Measurements from ENCODE around the gene SPPL2C. TPM values are rescaled to one million over a fixed set of nuclear protein-coding genes. Genes with fewer than 3 reads are reported as not detected.

The SPPL2C gene, protein sequence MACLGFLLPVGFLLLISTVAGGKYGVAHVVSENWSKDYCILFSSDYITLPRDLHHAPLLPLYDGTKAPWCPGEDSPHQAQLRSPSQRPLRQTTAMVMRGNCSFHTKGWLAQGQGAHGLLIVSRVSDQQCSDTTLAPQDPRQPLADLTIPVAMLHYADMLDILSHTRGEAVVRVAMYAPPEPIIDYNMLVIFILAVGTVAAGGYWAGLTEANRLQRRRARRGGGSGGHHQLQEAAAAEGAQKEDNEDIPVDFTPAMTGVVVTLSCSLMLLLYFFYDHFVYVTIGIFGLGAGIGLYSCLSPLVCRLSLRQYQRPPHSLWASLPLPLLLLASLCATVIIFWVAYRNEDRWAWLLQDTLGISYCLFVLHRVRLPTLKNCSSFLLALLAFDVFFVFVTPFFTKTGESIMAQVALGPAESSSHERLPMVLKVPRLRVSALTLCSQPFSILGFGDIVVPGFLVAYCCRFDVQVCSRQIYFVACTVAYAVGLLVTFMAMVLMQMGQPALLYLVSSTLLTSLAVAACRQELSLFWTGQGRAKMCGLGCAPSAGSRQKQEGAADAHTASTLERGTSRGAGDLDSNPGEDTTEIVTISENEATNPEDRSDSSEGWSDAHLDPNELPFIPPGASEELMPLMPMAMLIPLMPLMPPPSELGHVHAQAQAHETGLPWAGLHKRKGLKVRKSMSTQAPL
- not detected in 2 replicates for total RNA-seq

DNA sequence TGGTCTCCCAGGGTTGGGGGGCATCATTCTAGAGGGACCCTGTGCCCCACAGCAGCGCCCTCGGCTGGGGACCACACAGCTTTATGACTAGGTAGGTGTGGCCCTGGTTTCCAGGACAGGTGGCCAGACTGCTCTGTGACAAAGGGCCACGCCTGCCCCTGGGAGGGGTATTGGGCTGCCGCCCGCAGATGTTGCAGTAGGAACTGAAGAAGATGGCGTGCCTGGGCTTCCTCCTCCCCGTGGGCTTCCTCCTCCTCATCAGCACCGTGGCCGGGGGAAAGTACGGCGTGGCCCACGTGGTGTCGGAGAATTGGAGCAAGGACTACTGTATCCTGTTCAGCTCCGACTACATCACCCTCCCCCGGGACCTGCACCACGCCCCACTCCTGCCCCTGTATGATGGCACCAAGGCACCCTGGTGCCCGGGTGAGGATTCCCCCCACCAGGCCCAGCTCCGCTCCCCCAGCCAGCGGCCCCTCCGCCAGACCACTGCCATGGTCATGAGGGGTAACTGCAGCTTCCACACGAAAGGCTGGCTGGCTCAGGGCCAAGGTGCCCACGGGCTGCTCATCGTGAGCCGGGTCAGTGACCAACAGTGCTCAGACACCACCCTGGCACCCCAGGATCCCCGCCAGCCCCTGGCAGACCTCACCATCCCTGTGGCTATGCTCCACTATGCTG, at the start of gene SPPL2C:
Gene SPPL2C (plus strand): TSS at position 187 of the 681 bp plus-strand sequence. CDS start 26 bp downstream, at position 213.

DNA sequence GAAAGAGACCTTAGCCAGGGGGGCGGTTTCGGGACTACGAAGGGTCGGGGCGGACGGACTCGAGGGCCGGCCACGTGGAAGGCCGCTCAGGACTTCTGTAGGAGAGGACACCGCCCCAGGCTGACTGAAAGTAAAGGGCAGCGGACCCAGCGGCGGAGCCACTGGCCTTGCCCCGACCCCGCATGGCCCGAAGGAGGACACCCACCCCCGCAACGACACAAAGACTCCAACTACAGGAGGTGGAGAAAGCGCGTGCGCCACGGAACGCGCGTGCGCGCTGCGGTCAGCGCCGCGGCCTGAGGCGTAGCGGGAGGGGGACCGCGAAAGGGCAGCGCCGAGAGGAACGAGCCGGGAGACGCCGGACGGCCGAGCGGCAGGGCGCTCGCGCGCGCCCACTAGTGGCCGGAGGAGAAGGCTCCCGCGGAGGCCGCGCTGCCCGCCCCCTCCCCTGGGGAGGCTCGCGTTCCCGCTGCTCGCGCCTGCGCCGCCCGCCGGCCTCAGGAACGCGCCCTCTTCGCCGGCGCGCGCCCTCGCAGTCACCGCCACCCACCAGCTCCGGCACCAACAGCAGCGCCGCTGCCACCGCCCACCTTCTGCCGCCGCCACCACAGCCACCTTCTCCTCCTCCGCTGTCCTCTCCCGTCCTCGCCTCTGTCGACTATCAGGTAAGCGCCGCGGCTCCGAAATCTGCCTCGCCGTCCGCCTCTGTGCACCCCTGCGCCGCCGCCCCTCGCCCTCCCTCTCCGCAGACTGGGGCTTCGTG, 49.5 kb downstream of the SPPL2C start, which contains the start of gene MAPT:
Gene MAPT (plus strand): TSS at position 533 of the 763 bp plus-strand sequence. CDS start 67,784 bp downstream, outside the sequence.

Other genes with a start within 250 kb of the SPPL2C start
- not detected in 2 replicates for gene CRHR1, start 60.6 kb upstream of the SPPL2C start, total RNA-seq
- under 0.01 TPM in 1 of 2 replicates, not detected in the other for gene MAPT, start 49.7 kb downstream of the SPPL2C start, total RNA-seq
- gene STH, start 154.4 kb downstream of the SPPL2C start, total RNA-seq = not detected in 2 replicates